Transverse colon (tissue), 4 donors: ENCODE measurements around the gene NEURL1B.

Experiments
- POLR2A ChIP-seq: fragments of 450-650 bp; IDR thresholded peaks from one replicate; pipeline ENCODE4 v1.6.1; 2016; ENCODE audit warnings: antibody characterized with exemption, mild to moderate bottlenecking, moderate library complexity
- POLR2AphosphoS5 ChIP-seq, 3 donors: sonication (generic); formaldehyde crosslinking; IDR thresholded peaks; one replicate each; pipeline ENCODE4 v1.6.1; 2016; ENCODE audit warnings: antibody characterized with exemption in 3 of 3
- TF ChIP-seq, protein P1 (sequence below), 5 experiments: fragments of 200-600 bp in 3 of 5; fragments of 450-650 bp in 2 of 5; sonication (generic) in 3 of 5; IDR thresholded peaks; 1 replicate in 2 of 5; 2 replicates in 3 of 5; pipeline ENCODE4 v1.5.1; 2016 to 2017; ENCODE audit warnings: antibody characterized with exemption in 5 of 5, inconsistent platforms in 3 of 5, mild to moderate bottlenecking in 2 of 5, moderate library complexity in 1 of 5

DNA sequence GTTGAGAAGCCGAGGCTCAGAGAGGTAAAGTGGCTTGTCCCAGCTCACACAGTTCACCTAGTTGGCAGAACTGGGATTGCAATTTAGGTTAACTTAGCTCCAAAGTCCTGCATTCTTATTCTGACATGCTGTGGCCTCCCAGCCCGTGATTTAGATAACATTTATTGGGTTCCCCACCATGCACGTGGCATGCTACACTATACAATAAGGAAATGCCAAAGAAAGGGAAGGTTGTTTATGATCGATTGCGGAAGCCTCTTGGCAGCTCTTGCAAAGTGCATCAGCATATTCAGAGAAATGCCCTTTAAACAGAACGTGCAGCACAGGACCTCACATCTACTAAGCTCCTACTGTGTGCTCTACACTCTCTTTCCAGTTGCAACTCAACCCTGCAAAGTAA, 3.2 kb downstream of the NEURL1B start:
- TF ChIP-seq POLR2A: no peak
- TF ChIP-seq, protein P1, sequence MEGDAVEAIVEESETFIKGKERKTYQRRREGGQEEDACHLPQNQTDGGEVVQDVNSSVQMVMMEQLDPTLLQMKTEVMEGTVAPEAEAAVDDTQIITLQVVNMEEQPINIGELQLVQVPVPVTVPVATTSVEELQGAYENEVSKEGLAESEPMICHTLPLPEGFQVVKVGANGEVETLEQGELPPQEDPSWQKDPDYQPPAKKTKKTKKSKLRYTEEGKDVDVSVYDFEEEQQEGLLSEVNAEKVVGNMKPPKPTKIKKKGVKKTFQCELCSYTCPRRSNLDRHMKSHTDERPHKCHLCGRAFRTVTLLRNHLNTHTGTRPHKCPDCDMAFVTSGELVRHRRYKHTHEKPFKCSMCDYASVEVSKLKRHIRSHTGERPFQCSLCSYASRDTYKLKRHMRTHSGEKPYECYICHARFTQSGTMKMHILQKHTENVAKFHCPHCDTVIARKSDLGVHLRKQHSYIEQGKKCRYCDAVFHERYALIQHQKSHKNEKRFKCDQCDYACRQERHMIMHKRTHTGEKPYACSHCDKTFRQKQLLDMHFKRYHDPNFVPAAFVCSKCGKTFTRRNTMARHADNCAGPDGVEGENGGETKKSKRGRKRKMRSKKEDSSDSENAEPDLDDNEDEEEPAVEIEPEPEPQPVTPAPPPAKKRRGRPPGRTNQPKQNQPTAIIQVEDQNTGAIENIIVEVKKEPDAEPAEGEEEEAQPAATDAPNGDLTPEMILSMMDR (IDR thresholded peaks at IDR 0.05): peak in 2 of 5 experiments; percentile 47 to 48
- peak in 2 of 3 donors; percentile 14 to 83 for TF ChIP-seq POLR2AphosphoS5 (IDR thresholded peaks at IDR 0.05)
